ENCODE data around the gene WDR86.

WDR86 gene

DNA sequence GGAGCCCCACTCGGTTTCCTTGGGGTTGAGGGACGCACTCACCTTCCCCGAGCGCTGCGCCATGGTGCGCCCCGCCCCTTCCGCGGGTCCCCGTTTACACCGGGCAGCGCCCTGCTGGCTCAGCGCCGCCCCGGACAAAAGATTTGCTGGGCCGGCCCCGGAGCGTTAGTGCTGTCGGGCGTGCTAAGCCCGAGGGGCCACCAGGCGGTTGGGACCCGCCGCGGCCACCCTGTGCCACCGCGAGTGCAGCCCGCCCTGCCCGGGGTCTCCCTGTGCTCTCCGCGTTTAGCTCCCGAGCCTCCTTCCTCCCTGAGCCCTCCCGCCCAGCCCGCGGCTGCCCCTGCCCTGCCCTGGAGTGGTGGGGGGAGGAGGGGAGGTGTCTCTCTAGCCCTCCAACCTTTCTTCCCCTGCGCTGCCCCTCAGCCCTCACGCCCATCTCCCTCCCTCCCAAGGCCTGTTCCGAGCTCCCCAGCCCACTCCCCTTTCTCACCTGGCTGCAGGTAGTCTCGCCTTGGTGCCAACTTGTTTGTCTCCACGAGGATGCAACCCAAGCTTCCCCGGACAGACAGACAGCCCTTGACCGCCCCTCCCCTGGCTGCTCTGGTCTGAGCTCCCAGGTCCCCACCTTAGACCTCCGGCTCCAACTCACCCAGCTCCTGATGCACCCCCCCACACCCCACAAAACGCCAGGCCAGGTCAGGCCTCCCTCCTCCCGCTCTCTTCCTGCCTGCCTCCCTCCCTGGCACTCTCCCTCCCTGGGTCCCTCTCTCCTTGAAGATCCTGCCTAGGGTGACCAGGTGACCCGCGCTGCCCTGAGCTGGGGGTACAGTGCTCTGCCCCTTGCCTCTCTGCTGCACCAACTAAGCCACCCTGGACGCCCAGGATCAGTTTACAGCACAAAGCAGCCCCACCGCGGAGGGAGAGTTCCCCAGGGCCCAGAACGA lies 30.3 kb upstream of the WDR86 start, which contains the start of gene CRYGN:
Gene CRYGN (minus strand): TSS at position 287 of the 944 bp plus-strand sequence. CDS start 224 bp downstream, at position 63.
- DNase-seq = peak; percentile 17 to 23

DNA sequence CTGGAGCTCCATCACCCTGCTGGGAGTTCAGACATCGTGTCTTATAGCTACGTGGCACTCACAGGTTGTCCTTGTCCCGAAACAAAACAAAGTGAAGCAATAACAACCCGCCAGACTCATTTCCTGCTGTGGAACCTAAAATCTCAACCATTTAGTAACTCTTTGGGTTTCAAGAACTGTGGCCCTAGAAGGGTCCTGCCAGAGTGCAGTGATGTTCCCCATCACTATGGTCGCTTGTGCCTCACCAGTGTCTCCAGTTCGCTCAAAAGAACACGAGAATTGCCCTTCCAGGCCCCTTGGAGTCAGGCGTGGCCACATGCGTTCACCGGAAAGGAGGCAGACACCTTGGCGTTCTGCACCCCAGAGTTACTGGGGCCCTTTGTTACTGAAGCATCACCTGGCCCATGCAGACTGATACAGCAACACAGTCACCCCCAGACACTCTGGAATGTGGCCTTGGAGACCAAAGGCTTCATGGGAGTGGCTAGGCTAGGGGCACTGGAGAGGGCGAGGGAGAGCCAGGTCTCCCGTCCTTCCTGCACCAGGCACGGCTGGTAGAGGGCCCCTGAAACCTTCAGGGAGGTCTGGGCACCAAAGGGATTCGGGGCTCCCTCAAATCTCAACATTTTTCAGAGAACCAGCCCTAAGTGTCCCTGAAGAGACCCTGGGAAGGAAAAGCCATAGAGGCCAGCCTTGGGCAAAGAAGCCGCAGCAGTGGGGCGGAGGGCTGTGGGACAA lies 29.2 kb upstream of the WDR86 start:
- no peak for DNase-seq

DNA sequence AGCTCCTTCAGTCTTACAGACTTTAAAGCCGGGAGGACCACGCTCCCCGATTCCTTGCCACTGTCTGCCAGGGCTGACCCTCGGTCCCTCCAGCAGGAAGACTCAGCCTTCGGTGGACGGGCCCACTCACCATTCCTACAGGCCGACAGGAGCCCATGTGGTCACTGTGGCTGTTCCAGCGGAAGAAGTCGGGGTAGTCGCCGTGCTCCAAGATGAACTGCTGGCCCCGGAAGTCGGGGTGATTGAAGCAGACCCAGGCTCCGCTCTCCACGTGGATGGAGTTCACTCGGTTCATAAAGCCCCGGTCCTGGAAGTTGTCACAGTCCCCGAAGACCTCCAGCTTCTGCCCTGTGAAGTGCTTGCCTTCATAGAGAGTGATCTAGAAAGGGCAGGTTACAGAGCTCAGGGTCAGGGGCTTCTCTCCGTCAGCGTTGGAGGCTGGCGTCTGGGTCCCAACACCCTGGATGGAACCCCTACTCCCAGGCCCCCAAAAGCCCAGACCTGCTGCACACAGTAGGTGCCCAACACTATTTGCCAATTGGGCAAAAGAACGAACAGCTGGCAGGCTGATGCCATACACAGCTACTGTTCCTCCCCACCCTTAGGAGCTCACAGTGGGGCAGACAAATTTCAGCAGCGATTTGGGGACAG lies 28.2 kb upstream of the WDR86 start:
- DNase-seq = no peak

DNA sequence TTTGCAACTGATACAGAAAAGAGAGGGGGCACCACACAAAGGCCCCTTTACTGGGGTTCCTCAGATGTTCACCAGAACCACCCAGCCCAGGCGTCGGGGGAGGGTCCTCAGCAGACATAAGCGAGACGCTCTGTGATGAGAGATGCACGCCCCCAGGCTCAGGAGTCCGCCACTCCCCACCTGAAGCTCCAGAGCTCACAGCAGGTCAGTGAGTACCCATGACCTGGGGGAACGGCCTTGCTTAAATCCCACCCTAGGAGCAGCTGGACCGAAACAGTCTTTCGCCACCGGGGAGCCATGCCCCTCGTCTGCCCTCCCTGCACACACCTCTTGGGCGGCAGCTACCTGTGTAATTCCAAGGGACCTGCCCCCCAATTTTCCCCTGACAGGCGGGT lies 27.3 kb upstream of the WDR86 start:
- no peak for DNase-seq

DNA sequence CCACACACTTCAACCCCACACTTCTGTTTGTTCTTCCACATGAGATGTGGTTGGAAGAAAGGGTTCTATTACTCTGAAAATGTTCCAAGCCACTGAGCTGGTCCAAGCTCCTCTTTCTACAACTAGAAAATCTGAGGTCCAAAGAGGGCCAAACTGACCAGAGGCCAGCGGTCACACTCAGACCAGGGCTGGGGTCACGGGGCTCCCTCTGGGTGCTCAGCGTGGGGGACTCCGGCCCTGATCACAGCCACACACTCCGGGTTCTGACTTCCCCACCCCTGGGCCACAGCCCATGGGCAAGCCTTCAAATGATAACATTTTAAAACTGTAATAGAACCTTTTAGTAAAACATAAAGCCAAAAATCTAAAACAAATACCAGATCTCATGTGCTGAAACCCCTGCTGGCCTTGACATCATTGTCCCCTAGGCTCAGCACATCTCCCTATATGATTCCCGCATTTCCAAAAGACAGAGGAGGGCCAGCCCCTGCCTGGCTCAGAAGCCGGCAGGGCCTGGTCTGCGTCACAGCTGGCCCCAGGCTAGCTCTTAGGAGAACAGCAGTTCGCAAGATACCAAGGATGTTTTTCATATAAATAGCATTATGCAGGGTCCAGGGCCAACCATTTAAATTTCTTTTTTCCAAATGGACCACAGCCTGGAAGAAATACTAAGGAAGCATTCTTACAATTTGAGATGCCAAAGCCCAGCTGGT lies 26.8 kb upstream of the WDR86 start:
- DNase-seq = no peak

DNA sequence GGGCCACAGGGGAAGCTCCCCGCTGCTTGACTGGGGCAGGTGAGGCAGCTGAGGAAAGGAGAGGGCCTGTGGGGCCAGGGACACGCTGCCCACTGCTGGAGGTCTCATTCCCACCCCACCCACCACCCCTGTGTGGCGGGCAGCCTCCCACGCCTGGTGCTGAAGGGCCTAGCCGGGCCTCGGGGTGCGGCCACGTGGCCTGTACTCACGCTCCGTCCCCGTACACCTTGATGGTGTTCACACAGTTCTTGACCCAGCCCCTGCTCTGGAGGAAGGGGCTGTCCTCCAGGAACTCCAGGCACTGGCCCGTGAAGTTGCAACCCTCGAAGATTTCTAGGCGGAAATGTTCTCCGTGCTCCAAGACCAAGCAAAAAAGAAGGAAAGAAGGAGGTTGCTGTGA lies 26.1 kb upstream of the WDR86 start:
- no peak for DNase-seq

DNA sequence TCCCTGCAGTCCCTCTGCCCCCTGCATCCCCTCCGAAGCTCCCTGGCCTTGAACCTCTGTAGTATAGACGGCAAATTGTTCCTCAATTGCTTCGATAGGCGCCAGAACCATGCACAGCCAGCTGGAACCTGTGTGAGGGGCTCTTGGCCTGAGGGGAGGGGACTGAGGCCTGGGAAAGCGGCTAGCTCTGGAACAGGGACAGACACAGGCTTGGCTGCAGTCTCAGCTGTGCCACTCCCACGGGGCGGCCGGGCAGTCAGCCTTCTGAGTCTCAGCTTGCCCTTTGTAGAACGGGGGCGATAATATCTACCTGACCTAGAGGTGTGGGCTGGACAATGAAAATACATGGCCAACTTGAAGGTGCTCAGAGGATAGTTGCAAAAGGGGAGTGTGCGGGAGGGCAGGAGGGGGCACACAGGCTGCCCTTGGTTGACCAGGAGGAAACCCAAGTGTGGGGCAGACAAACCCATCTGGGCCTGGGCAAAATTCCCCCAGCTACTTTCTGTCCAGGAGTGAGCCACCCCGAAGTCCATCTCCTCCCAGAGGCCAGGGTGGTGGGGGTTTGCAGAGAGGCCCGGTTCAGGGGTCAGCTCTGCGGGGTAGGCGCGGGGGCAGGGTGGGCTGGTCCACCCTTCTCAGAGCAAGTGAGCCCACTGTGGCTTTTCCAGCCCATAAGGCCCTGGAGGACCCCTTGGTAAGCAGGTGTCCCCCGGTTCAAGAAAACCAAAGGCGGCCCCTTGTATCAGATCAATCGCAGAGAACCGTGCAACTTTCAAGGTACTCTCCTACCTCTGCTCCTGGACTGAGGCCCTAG lies 25.5 kb upstream of the WDR86 start:
- no peak for DNase-seq

DNA sequence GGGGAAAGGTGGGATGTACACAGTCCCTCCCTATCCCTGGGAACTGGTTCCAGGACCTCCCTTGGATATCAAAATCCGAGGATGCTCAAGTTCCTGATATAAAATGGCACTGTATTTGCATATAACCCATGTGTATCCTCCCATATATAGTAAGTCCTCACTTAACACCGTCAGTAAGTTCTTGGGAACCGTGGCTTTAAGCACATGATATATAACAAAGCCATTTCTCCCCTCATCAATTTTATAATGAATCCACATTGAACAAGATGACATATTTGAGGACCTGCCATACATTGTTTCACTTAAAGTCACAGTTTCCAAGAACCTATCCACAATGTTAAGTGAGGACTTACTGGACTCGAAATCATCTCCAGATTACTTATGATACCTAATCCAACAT lies 24.7 kb upstream of the WDR86 start:
- DNase-seq = no peak

DNA sequence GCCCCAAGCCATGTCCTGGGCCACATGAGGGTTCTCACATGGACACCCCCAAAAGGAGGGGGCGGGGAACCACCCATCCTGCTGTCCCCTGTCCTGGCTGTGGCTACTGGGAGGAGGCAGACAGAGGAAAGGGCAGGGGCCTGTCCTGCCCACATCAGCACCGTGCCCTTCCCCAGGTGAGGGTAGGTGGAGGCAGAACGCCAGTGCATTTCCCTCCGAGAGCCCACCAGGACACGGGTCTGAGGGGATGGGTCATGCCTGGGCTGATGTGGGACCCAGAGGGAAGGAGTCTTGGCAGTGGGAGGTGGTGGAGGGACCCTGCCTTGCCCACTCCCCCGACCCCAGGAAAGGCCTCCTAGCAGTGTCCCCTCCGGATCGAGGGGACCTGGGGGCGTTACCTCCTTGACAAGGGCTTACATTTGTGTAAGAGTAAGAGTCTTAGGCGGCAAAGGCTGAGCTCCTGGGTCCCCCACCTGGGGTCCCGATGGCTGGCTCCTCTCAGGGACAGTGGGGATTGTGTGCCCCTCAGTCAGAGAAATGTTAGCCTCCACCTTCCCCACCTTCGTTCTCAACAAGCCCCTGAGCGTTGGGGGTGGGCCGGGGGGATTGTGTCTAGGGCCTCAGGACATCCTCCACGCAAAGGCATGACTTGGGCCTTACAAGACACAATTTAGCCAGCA lies 24.0 kb upstream of the WDR86 start:
- no peak for DNase-seq

DNA sequence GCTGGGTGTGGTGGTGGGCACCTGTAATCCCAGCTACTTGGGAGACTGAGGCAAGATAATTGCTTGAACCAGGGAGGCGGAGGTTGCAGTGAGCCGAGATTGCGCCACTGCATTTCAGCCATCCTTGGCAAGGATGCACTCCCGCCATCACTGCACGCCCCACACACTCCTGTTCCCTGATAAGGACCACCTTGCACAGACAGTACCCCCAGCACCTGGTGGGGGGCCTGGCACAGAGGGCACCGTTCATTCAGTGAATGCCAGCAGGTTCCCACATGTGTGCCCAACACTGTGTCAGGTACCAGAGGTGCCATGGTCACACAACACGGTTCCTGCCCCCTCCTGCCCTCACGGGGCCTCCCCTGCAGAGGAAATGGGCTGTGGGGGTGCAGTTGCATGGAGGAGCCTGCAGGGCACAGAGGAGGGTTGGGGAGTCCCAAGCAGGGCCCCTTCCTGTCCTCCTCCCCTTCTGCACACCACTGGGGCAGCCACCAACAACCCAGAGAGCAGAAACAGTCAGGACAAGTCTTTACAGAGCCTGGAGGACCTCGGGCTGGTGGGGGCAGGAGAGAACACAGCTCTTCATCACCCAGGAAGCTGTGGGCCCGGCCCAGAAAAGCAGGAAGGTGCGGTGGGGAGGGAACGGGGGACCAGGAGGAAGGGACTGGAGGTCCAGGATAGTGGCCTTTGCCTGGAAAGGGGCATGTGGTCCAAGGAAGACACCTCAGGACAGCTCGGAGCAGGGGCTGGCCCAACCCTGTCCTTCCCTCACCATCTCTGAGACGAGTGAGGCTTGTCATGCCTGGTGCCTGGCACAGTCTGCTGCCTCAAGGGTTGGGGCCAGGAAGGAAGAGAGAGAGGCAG lies 23.1 kb upstream of the WDR86 start:
- DNase-seq = peak; percentile 66 to 73

DNA sequence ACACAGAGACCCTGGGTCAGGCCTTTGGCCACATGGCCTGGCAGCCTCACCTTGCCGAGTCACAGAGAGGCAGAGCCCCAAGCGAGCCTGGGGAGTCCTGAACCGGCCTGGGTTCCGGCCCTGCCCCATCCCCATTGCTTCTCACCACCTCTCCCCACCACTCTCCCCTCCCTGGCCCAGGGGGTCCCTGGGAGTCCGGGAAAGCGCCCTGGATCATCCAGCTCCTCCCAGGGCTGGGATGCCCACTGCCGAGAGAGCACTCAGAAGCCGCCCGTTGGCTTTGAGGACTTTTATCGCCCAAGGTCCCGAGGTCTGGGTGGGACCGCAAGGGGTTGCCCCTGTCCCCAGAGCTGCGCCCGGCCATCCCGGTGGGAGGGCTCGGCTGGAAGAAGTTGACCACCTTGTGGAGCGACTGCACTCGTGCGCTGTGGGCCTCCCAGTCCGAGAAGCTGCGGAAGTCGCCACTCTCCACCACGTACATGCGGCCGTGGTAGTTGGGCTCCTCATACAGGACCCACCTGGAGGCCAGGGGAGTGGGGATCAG lies 22.0 kb upstream of the WDR86 start:
- DNase-seq = no peak

DNA sequence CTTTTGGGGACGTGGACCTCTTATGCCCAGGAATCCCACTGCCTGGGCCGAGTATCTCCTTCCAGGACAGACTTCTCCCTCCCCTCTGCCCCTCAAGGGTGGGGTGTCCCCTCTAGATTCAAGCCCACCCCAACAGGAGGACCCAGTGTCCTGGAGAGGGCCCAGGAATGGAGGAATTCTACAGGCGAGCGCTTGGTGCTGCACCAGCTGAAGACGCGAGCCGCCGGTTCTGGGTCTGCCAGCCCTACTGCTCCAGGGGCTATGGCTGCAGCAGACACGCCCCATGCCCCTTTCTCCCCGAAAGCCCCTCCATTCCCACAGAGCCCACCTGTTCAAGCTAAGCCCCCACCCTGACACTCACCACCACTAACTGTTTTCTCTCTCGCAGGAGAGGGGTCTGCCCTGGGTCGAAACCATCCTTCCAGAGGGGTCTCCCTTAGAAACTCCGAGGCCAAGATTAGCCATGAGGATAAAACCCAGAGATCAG lies 21.5 kb upstream of the WDR86 start:
- DNase-seq = no peak

DNA sequence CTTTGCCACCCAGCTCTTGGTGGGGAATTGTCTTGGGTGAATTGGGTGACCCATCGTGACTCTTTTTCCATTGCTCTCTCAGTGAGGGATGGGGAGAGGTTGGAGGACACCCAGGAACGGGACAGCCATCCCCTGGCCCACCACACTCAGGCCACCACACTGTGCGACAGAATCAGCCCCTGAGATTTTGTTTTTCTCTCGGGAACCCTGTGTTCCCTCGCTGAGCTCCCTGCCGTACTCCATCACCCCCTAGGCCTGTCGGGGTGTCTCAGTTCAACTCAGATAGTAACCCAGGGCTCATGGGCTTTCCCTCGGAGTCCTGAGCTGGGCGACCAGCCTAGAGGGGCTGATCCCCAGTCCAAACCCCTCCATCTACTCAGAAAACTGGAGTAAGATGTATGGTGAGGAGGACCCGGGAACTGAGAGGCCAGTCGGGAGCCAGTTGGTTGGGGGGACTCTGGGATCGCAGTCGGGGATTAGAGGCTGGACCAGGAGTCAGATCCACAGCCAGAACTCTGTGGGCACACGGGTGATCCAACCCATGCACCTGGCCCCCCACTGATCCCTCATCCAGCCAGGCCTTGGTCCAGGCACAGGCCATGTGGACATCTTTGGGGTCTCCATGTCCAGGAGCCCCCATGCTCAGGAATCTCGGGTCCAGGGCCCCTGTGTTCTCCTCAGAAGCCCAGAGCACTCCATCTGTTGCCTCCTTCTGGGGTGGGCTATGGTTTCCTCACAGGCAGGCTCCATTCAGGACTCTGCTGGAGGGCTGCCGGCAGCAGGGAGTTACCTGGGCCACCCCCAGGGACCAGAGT lies 20.8 kb upstream of the WDR86 start:
- no peak for DNase-seq

DNA sequence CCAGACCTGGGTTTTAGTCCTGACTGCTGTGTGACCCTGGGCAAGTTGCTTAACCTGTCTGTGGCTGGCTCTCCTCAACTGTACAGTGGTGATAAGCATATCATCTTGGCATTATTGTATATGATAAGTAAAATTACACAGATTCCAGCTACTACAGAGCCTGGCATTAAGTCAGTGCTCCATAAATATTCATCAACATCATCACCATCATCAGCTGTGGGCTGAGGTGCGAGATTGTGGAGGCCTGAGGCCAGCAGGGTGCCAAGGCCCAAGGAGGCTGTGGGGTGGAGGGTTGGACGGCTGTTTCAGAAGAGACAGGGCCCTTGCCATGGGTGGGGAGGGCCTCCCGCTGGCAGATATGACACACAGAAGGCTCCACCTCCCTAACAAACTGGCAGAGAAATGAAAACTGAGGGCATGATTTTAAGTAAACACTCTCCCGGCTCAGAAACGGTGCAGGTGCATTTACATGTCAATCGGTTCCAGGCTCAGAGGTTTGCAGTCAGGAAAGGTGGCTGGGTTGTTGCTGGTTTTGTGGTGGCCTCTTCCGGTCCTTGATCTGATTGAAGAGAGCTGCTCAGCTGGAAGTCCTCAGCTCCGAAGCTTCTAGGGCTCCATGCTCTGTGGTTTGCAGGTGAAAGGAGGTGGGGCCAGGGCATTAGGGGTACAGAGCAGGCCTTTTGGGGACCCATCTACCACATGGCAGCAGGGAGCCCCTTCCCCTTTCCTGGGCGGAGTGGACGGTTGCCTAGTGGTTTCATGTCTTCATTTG lies 19.9 kb upstream of the WDR86 start:
- DNase-seq = peak; percentile 24 to 43

DNA sequence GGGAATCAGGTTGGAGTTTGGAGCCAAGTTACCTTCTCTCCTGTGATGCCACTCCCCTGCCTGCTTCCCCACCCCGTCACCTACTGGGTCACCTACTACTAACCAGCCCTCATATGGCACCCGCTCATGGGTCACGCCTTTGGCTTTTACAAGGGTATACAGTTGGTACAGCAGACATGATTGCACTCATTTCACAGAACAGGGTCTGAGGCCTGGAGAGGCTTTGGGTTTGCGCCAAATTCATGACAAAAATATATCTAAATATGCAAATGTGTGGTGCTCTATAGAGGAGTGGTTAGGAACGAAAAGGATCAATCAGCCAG lies 19.4 kb upstream of the WDR86 start:
- DNase-seq = no peak

DNA sequence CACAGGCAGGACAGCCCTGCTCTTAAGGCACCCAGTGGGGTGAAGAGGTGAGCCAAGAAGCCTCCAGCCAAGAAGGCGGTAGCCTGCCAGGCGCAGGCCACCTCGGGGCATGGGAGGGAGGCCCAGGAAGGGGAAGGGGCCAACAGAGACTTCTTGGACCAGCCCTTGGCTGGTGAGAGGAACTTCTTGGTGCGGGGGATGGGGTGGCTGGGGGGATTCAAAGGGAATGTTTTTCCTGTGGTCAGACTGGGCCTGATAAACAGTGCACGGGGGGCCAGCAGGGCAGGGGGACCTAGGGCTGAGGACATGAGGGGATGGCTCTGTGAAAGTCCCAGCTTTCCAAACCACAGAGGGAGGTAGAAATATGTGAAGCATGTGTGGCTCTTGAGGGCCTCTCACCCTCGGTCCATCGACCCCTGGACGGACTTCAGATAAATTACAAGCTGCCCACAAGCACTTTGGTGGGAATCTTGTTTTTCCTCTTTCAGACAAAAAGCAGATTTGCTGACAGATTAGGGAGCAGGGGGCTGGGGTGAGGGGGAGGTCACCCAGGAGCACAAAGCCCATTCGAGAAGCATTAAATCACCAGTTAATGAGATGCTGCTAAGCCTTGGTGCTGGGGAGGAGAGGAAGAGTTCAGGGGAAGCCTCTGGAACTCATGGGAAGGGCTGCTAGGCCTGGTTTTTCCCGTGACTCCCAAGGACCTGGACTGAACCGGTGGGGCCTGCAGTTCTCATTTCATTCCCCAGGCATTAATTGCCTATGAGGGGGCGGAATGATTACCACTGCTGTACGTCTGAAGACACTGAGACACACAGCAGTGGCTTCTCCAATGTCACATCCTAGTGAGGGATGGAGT lies 18.8 kb upstream of the WDR86 start:
- no peak for DNase-seq

DNA sequence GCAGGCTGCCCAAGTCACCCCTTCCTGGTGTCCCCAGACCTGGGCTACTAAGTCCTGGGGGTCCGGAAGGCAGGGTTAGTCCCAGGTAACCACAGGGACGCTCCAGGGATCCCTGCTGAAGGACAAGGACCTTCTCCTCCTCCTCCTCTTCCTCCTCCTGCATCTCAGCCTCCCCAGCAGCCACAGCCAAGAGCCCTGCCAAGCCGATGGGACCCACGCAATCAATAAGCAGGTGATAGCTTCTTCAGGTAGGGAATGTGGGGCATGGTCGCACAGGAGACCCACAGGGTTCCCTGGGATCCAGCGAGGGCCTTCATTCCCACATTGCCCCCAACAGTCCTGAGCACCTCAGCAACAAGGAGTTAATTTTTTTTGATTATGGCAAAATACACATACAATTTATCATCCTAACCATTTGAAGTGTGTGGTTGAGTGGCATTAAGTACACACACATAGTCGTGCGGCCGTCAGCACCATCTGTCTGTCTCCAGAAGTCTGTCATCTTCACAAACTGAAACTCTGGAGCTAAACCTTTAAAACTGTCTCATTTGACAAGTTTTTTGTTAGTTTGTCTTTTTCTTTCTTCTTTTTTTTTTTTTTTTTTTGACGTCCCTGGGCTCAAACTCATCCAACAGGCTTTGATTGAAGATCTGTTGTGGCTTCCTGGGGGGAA lies 18.0 kb upstream of the WDR86 start:
- no peak for DNase-seq

Measured in activated CD4-positive, alpha-beta T cell treated with anti-CD3 and anti-CD28 coated beads, Interleukin-2, amount 50 U/mL, for 48 hours (primary cell).